GM21825 (cell line): ENCODE data around the gene CSH1.
"Not testable (repeated sequence)": the region's sequence is repeated elsewhere in the genome, so short reads cannot be mapped to it uniquely, and the experiment has no call there.

Experiments
- ATAC-seq: cut with Tn5 transposase; IDR thresholded peaks from one replicate; pipeline ENCODE4 v1.9.1; 2021; ENCODE audit warnings: mild to moderate bottlenecking, moderate library complexity; ENCODE audit not compliant: unreplicated experiment

The CSH1 gene

GRCh38 chr17:63896524-63897354 is at the start of gene CSH1:
Gene CSH1, minus strand, starts transcription at chr17:63896574. Its CDS starts 63 bp downstream, at chr17:63896511.
- not testable (repeated sequence) for ATAC-seq

GRCh38 chr17:63945784-63946439 is 49.5 kb upstream of the CSH1 start:
- no peak for ATAC-seq

GRCh38 chr17:63944736-63945499 is 48.5 kb upstream of the CSH1 start:
- ATAC-seq, result no peak

GRCh38 chr17:63943745-63944144 is 47.4 kb upstream of the CSH1 start:
- no peak for ATAC-seq

- no peak for ATAC-seq
Measured at GRCh38 chr17:63942309-63942985, 46.1 kb upstream of the CSH1 start.

- no peak for ATAC-seq
Measured at GRCh38 chr17:63941751-63942150, 45.4 kb upstream of the CSH1 start.

GRCh38 chr17:63941162-63941561 is 44.8 kb upstream of the CSH1 start:
- no peak for ATAC-seq

GRCh38 chr17:63940584-63940983 is 44.2 kb upstream of the CSH1 start:
- no peak for ATAC-seq

- no peak for ATAC-seq
Measured at GRCh38 chr17:63939884-63940283, 43.5 kb upstream of the CSH1 start.

GRCh38 chr17:63939401-63939800 is 43.0 kb upstream of the CSH1 start:
- no peak for ATAC-seq

- no peak for ATAC-seq
Measured at GRCh38 chr17:63937920-63938319, 41.5 kb upstream of the CSH1 start.

GRCh38 chr17:63937319-63937718 is 40.9 kb upstream of the CSH1 start:
- no peak for ATAC-seq

- no peak for ATAC-seq
Measured at GRCh38 chr17:63934183-63935112, 38.1 kb upstream of the CSH1 start.

- ATAC-seq, result no peak
Measured at GRCh38 chr17:63933598-63933997, 37.2 kb upstream of the CSH1 start.

GRCh38 chr17:63932721-63933120 is 36.3 kb upstream of the CSH1 start:
- ATAC-seq, result no peak

GRCh38 chr17:63931981-63932561 is 35.7 kb upstream of the CSH1 start, which contains the start of gene CD79B:
Gene CD79B, minus strand, starts transcription at chr17:63932331. Its CDS starts 70 bp downstream, at chr17:63932261.
- ATAC-seq, result peak; percentile 80

GRCh38 chr17:63930951-63931575 is 34.7 kb upstream of the CSH1 start:
- peak; percentile 34 for ATAC-seq

GRCh38 chr17:63929860-63930766 is 33.7 kb upstream of the CSH1 start:
- ATAC-seq, result no peak
